NCI-H2107 (cell line): ENCODE measurements around the gene PARVB.

Source experiments
- DNase-seq: peaks from one replicate; lab custom pipeline; 2025; lab: John Stamatoyannopoulos, UW

Gene PARVB

GRCh38 chr22:44185237-44186120, 161.4 kb downstream of the PARVB start:
- DNase-seq = no peak

GRCh38 chr22:44186121-44186510, 162.0 kb downstream of the PARVB start:
- no peak for DNase-seq

DNA sequence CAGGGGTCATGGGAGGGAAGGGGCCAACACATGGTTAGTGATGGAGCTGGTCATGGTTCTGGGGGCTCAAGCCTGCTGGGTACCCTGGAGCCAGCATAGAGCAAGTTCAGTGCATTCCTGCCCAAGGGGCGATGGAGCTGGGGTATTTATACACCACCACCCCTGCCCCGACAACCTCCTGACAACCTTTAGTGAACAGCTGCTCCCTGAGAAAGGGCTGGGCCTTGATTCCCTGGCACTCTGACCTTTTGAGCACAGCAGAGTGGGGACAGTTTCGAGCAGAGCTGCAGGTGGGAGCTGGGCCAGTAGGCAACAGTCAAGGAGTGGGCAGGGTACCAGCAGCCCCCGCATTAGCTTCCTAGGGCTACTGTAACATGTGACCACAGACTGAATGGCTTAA, 162.6 kb downstream of the PARVB start:
- DNase-seq = no peak

DNA sequence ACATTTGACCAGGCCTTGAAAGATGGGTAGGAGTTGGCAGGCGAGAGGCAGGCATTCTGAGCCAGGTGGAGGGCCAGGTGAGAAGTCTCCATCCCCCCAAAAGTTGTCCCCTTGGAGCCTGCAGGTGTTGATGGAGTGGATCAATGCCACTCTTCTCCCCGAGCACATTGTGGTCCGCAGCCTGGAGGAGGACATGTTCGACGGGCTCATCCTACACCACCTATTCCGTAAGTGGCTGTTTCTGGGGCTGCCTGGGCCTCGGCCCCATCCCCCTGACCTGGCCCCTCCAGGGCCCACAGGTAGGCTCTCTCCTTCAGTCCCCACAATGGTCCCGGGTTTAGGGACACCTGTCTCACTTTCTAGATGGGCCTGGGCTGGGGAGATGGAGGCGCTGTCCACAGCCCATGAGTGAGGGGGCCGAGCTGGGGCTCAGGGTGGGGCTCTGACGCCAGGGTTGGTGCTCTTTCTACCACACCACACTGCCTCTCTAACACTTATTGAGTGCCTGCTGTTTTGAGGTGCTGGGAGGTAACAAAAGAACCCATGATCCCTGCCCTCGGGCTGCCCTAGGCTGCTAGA, 163.6 kb downstream of the PARVB start:
- no peak for DNase-seq

DNA sequence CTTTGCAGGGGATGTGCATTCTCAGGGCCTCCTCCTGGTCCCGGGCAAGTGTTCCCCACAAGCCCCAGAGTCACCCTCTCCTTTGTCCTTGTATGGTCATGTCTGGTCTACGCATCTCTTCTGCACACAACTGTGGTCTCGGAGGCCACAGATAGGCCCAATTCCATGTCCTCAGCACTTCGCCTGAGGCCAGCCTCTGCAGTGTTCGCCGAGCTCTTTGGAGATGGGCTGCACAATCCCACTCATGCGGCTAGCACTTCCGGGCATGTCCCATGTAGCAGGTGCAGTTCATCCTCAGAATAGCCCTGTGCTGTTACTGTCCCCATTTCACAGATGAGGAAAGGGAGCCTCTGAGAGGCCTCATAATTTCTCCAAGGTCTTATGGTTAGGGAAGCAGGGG, 164.2 kb downstream of the PARVB start:
- no peak for DNase-seq

DNA sequence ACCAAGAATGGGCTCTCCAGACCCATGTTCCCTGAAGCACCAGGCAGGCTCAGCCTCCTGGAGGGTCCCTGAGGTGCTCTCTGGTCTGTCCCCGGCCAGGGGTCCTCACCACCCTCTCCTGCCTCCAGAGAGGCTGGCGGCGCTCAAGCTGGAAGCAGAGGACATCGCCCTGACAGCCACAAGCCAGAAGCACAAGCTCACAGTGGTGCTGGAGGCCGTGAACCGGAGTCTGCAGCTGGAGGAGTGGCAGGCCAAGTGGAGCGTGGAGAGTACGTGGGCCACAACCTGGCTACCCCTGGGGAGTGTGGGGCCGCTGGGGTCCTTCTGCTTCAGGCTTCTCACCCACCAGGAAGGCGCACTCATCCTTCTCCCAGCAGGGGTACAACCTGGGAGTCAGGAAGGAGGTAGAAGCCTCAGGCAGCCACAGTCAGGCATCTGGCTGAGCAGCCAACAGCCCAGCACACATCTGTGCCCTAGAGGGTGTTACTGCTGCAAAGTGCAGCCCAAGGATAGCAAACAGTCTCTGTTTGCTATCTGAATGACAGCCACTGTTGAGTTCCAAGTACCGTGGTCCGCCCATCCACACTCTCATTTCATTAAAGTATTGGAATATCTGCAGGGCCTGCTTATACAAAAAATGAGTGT, 165.0 kb downstream of the PARVB start:
- no peak for DNase-seq

DNA sequence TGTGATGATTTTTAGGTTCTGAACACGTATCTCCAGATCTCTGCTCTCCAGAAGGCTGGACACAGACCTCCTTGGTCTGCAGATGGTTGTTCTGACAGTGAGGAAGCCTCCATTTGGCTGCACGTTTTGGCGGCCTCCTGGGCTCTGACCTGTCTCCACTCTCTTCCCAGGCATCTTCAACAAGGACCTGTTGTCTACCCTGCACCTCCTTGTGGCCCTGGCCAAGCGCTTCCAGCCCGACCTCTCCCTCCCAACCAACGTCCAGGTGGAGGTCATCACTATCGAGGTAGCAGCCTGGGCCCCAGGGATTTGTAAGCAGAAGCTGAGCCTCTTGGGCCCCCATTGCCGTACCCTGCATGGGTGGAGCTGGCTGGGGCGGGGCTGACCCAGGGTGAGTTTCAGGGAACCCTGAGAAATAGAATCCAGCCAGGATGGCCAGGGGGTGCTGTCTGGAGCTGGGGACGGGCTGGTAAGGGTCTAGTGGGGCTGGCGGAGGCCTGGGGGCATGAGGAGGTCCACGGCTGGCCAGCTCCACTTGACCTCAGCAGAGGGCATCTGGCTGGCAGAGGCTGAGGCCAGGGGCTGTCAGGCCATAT, 166.4 kb downstream of the PARVB start:
- DNase-seq = no peak

GRCh38 chr22:44191036-44191454, 166.9 kb downstream of the PARVB start:
- DNase-seq = no peak

- no peak for DNase-seq
These were observed 168.2 kb downstream of the PARVB start for GRCh38 chr22:44192098-44192815.

DNA sequence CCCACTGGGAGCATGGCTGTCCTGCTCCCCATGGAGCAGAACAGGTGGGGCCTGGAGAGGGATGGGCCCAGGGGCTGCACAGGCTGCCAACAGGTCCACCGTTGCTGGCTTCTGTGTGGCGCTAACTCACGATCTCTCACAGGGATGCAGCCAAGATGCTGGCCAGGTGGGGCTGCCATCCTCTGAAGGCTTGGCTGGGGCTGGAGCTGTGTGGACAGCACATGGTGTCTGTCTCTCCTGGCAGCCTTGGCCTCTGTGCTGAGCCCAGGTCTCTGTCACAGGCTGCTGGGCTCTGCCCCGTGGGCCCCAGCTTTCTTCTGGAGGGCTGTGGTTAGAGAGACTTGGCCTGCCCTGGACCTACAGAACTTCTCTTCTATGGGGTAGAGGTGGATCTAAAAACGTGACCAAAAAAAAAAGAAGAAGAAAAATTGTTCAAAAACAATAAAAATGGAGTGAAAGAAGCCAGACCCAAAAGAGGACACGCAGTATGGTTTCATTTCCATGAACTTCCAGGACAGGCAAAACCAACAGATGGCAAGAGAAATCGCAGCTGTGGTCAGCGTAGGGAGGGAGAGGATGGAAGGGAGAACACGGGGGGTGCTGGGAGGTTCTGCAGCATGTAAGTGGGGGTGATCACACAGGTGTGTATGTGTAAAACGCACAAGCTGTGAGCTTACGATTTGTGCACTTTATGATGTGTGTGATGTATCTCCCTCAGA, 168.9 kb downstream of the PARVB start:
- DNase-seq = no peak

- DNase-seq = no peak
These were observed 169.4 kb downstream of the PARVB start for GRCh38 chr22:44193535-44193891.

GRCh38 chr22:44194569-44194968, 170.5 kb downstream of the PARVB start:
- DNase-seq = no peak

- no peak for DNase-seq
These were observed 171.2 kb downstream of the PARVB start for GRCh38 chr22:44195189-44195871.

GRCh38 chr22:44196241-44196640, 172.1 kb downstream of the PARVB start:
- no peak for DNase-seq

DNA sequence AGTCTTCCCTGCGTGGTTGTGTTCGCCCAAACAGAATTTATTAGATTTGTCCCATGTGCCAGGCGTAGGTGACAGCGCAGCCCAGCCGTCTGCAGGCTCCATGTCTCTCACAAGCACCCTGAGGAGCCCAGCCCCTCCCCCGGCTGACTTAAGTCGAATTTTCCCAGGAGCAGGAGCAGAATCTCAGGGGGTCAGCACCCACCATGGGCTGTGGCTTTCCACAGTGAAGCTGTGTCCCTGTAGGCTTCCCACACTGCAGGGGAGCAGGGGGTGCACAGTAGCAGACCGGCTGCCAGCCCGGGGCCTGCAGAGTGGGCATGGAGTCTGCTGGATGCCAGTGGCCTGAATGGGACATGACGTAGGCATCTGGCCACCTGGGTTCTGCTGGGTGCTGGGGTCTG, 172.6 kb downstream of the PARVB start:
- no peak for DNase-seq

GRCh38 chr22:44197271-44197670, 173.2 kb downstream of the PARVB start:
- no peak for DNase-seq

DNA sequence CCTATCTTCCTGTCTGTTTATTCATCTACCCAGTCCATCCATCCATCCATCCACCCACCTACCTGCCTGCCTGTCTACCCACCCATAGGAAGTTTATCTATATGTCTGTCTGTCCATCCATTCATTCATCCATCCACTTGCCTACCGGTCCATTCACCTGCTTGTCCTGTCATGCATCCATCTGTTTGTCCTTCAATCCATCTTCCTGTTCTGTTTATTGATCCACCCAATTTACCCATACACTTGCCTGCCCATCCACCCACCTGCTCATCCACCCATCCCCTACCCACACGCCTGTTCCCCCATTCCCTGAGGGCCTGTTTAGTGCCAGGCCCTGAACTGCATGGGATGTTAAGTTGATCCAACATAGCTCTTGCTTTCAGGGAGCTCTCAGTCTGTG, 175.1 kb downstream of the PARVB start:
- no peak for DNase-seq

- no peak for DNase-seq
These were observed 175.8 kb downstream of the PARVB start for GRCh38 chr22:44199866-44200265.

DNA sequence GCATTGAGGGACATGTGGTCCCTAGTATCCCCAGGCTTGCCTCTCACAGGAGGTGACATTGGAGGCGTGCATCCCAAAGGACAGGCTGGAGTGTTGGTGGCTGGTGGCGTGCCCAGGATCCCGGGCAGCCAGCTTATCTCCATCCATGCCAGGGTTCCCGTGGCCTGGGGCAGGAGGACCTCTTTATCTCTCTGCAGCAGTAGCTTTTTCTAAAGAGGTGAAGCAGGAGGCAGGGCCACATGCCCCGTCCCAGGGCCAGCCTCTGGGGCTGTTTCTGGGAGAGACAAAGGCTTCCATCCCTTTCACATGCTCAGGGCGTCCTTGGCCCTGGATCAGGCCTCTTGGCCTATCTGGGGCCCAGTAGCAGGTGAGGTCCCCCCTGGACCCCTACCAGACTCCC, 176.3 kb downstream of the PARVB start:
- DNase-seq = no peak

DNA sequence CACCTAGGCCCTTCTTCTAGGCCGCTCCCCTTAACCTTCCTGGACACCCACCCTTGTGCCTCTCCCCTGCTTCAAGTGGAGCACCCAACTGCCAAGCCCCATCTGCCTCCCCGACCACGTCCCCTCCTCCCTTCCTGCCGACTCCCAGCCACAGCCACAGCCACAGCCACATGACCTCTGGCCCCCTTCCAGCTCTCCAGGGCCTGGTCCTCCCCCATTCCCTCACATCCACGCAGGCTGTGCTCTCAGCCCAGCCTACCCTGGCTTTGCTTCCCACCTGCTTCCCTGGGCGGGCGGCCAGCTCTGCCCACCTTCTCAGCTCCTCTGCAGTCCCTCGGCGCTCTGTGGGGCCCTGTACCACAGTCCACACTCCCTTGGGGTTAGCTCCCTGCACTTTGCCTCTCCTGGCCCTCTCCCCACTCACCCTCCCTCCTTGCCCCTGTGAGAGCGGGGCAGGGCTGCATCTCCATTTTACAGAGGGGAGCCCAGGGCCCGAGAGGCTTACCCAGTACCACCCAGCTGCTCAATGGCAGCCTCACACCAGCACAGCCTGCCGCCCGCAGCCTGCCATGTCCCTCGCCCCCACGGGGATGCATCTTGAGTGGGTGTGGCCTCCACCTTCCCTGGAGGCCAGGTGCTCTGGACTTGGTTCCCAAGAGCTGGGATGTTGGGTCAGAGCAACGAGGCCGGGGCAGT, 176.9 kb downstream of the PARVB start:
- no peak for DNase-seq
